Activated CD4-positive, alpha-beta memory T cell treated with anti-CD3 and anti-CD28 coated beads for 36 hours (primary cell): ENCODE results near the gene EPG5. TPM values are rescaled to one million over a fixed set of nuclear protein-coding genes. Genes with fewer than 3 reads are reported as not detected.
A peak's percentile ranks its signal among the peaks of the same experiment; 100 is the strongest.

Experiments used
- CTCF ChIA-PET: fragments of 350-600 bp; sonication (Branson Sonifier 250); formaldehyde crosslinking; loops from one replicate; lab custom pipeline; 2021; ENCODE audit warnings: antibody characterized with exemption, inconsistent platforms; lab: Charles Lee
- POLR2A ChIA-PET: fragments of 350-600 bp; sonication (Branson Sonifier 250); formaldehyde crosslinking; loops from one replicate; lab custom pipeline; 2021; ENCODE audit warnings: antibody characterized with exemption; lab: Charles Lee
- DNase-seq: peaks from one replicate; pipeline ENCODE4 v3.0.0-alpha.2; 2020
- H3K27ac Mint-ChIP-seq: one replicate; pipeline ENCODE4 v1.8.0; 2021; ENCODE audit warnings: mixed read lengths
- H3K27me3 Mint-ChIP-seq: one replicate; pipeline ENCODE4 v1.8.0; 2021; ENCODE audit warnings: mixed read lengths
- H3K36me3 Mint-ChIP-seq: one replicate; pipeline ENCODE4 v1.8.0; 2021; ENCODE audit warnings: mixed read lengths
- H3K4me1 Mint-ChIP-seq: one replicate; pipeline ENCODE4 v1.8.0; 2021; ENCODE audit warnings: low read depth, mixed read lengths
- H3K4me3 Mint-ChIP-seq: one replicate; pipeline ENCODE4 v1.8.0; 2021; ENCODE audit warnings: mild to moderate bottlenecking, mixed read lengths
- H3K9me3 Mint-ChIP-seq: one replicate; pipeline ENCODE4 v1.8.0; 2021; ENCODE audit warnings: mixed read lengths
- intact Hi-C: fragments of 100-400 bp; cut with micrococcal nuclease; formaldehyde crosslinking; loops from one replicate; pipeline ENCODE4 v1.15.1; 2023
- total RNA-seq, 2 experiments: library from RNA; stranded (reverse); gene quantifications; one replicate each; pipeline ENCODE4 v1.2.3, GENCODE V29; 2021

The EPG5 gene
- total RNA-seq, 2 experiments from 2014 or later: 18.8 to 21.4 TPM

DNA sequence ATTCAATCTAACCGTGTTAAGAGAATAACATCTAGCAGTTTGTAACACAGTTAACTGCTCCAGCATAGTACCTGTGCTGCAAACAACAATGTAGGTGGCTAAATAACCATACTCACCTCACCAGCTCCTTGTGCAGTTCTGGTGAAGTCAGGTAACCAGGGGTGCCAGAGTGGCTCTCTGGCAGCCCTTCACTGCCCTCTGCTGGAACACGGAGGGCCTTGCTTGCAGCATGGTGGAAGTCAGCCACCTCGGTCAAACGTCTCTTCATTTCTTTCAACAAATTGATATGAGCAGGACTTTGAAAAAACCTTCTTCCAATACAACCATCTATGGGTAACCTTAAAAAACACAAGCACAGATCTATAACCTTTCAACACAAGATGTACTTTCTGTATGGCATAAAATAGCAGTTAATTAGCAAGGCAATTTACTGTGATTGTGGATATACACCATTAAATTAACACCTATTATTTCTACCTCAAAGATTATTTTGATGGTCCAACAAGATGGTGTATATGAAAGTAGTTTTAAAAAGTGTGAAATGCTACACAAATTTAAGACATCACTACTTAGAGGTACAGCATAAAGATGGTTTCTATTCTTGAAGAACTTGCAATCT lies 56.6 kb downstream of the EPG5 start:
- DNase-seq: peak; percentile 72
- H3K9me3 Mint-ChIP-seq: no peaks in the 10 kb centered on the region
- ChIA-PET POLR2A (no interaction called here), CTCF (interaction anchor here (0.6 to 4.9 kb wide), 21 partner anchors 9 to 339 kb away, joined by 3 to 34 read pairs (median 5); partner anchors contain the start of gene PSTPIP2)
- H3K4me1 Mint-ChIP-seq: no peaks in the 10 kb centered on the region
- H3K36me3 Mint-ChIP-seq: peaks cover 44% of the 10 kb centered on the region
- H3K27ac Mint-ChIP-seq: no peak overlapping the region
- intact Hi-C loops: loop anchor here (1.0 kb wide), 4 partner anchors 64 to 245 kb away; no protein-coding TSS in a partner anchor
- H3K27me3 Mint-ChIP-seq: no peaks in the 10 kb centered on the region
- H3K4me3 Mint-ChIP-seq: no peak overlapping the region

DNA sequence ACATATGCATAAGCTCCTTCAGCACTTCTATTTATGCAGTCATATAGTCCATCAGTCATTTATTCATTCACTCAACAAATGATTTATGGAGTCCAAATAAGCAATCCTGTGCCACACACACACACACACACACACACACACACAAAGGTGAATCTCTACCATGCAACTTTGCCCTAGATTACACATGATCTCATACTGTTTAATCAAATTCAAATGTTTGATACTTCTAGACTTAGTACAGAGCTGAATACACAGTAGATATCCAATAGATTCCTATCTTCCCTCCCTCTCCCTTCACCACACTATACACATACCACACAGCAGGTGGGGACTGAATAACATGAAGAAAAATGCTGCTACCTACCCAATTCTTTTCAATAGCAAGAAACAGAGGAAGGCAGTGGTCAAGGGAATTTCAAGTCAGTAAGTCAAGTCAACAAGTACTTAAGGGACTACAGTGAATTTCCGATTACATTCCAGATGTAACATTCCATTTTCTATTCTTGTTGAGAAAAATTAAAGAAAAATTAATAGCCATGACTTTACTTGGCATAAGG lies 65.4 kb downstream of the EPG5 start:
- Mint-ChIP-seq H3K36me3 (peaks cover 27% of the 10 kb centered on the region), H3K4me3 (no peak overlapping the region), H3K4me1 (no peaks in the 10 kb centered on the region), H3K27me3 (no peaks in the 10 kb centered on the region), H3K27ac (no peak overlapping the region), H3K9me3 (no peaks in the 10 kb centered on the region)
- DNase-seq: no peak
- ChIA-PET CTCF (interaction anchor here (1.2 to 1.5 kb wide), 2 partner anchors 8 to 21 kb away, joined by 3 to 5 read pairs; no protein-coding TSS in a partner anchor), POLR2A (no interaction called here)
- intact Hi-C loops: no loop called here

DNA sequence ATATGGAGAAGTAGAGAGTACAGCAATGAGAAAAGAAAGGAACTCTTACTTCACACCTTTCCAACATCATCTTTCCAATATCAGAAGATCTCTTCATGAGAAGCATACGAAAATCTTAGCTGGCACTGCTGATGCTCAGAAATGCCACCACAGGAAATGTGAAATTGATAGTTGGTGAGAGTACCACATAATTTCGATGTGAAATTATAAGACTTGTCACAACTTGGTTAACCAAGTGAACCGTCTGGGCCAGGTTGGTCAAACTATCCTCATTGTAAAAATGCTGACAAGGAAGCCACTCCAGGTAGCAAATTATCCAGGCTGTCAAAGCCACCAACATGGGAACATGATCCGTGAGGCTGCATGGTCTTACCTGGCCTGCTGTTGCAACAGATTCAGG lies 66.5 kb downstream of the EPG5 start:
- H3K27me3 Mint-ChIP-seq: no peaks in the 10 kb centered on the region
- no peaks in the 10 kb centered on the region for H3K4me1 Mint-ChIP-seq
- H3K9me3 Mint-ChIP-seq: no peaks in the 10 kb centered on the region
- CTCF ChIA-PET: interaction anchor here (1.2 to 1.5 kb wide), 2 partner anchors 9 to 23 kb away, joined by 3 to 5 read pairs; no protein-coding TSS in a partner anchor
- H3K4me3 Mint-ChIP-seq: no peak overlapping the region
- no peak overlapping the region for H3K27ac Mint-ChIP-seq
- peaks cover 24% of the 10 kb centered on the region for H3K36me3 Mint-ChIP-seq
- intact Hi-C loops: no loop called here
- no peak for DNase-seq
- POLR2A ChIA-PET: no interaction called here

DNA sequence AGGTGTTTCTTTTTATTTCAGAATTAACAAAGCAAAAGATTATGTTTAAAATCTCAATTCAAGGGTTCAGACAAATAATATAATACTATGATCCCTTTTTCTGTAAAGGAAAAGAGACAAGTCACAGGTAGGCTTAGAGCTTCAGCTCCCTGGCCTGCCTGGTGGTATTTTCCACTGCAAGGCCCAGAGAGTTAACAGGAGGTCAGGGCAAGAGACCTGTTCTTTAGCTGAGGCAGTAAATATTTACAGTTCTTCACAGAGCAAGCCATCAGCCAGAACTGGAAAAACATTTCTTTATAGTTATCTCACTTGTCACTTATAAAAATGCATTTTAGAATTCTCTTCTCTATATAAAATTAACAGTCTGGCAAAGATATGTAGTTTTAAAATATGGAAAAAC lies 70.1 kb downstream of the EPG5 start:
- no peaks in the 10 kb centered on the region for H3K4me1 Mint-ChIP-seq
- H3K4me3 Mint-ChIP-seq: no peak overlapping the region
- H3K27me3 Mint-ChIP-seq: no peaks in the 10 kb centered on the region
- ChIA-PET POLR2A (no interaction called here), CTCF (interaction anchor here (1.1 to 2.4 kb wide), 3 partner anchors 17 to 231 kb away, joined by 3 to 9 read pairs (median 4); no protein-coding TSS in a partner anchor)
- H3K9me3 Mint-ChIP-seq: no peaks in the 10 kb centered on the region
- intact Hi-C loops: no loop called here
- DNase-seq: no peak
- H3K36me3 Mint-ChIP-seq: peaks cover 22% of the 10 kb centered on the region
- H3K27ac Mint-ChIP-seq: no peak overlapping the region

DNA sequence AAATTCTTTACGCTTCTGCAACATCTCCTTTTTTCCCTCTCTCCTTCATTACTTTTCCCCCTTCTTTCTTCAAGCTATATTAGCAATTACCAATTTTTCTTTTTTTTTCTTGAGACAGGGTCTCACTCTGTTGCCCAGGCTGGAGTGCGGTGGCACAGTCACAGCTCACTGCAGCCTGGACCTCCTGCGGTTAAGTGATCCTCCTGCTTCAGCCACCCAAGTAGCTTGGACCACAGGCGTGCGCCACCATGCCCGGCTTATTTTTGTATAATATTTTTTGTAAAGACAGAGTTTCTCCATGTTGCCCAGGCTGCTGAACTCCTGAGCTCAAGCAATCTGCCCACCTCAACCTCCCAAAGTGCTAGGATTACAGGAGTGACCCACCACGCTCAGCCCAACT lies 70.7 kb downstream of the EPG5 start:
- Mint-ChIP-seq H3K36me3 (peaks cover 22% of the 10 kb centered on the region), H3K27me3 (no peaks in the 10 kb centered on the region), H3K4me3 (no peak overlapping the region), H3K4me1 (no peaks in the 10 kb centered on the region), H3K9me3 (no peaks in the 10 kb centered on the region), H3K27ac (no peak overlapping the region)
- CTCF ChIA-PET: interaction anchor here (1.0 to 2.4 kb wide), 3 partner anchors 17 to 78 kb away, joined by 3 to 9 read pairs (median 4); no protein-coding TSS in a partner anchor
- no peak for DNase-seq
- POLR2A ChIA-PET: no interaction called here
- intact Hi-C loops: no loop called here

DNA sequence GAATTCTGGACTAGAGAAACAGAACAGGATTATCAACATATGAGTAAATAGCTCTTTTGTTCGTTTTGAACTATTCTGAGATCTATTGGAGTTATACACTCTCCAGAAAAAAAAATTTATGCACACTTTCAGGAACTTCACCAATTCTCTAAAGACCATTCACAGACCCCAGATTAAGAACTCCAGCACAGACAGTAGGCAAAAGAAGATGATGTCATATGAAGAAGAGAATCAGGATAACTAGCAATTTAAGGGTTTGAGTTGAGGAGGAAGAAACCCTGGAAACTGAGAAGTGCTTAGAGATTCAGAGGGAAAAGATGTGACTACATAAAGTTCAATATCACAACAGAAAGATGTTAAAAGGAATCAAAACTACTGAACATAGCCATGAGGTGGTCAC lies 71.8 kb downstream of the EPG5 start:
- Mint-ChIP-seq H3K4me3 (no peak overlapping the region), H3K4me1 (no peaks in the 10 kb centered on the region), H3K9me3 (no peaks in the 10 kb centered on the region), H3K27ac (no peak overlapping the region), H3K27me3 (no peaks in the 10 kb centered on the region), H3K36me3 (peaks cover 13% of the 10 kb centered on the region)
- intact Hi-C loops: no loop called here
- DNase-seq: no peak
- ChIA-PET POLR2A (no interaction called here), CTCF (interaction anchor here (2.4 kb wide), 1 partner anchor 15 kb away, joined by 9 read pairs; no protein-coding TSS in a partner anchor)

DNA sequence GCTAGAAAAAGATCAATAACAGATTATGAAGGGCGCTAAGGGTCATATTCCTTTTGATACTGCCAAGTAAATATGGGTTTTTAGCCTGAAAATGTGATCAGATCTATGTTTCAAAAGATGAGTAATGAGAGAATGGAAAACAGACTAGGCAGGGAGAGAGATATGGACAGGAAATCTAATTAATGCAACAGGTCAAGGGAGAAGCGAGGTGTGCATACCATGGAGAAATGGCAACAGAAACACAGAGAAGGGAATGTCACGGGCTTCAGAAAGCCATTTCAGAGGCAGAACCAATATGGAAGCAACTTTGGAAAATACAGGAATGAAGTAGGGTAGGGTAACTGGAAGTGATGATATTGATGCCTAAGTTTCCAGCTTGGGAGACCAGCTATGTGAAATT lies 72.3 kb downstream of the EPG5 start:
- POLR2A ChIA-PET: no interaction called here
- Mint-ChIP-seq H3K27me3 (no peaks in the 10 kb centered on the region), H3K36me3 (peaks cover 16% of the 10 kb centered on the region), H3K27ac (no peak overlapping the region), H3K4me3 (no peak overlapping the region), H3K9me3 (no peaks in the 10 kb centered on the region), H3K4me1 (no peaks in the 10 kb centered on the region)
- intact Hi-C loops: no loop called here
- CTCF ChIA-PET: interaction anchor here (2.4 kb wide), 1 partner anchor 15 kb away, joined by 9 read pairs; no protein-coding TSS in a partner anchor
- DNase-seq: no peak

DNA sequence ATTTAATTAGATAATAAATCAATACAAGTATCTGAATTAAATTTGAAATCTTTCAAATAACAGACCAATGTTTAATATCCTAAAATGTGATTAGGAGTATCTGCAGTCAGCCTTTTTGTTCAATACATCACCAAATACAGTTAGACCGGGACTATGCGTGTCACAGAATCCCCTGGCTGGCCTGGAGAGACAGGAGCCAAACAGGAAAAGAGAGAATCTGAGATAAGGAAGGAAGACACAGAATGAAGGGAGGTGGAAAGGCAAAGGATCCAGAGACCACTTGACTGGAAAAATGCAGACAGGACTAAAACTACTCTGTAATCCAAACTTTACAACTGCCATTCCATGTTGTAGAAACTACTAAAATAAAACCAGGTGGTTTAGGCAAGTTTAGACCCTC lies 75.3 kb downstream of the EPG5 start:
- Mint-ChIP-seq H3K36me3 (peaks cover 10% of the 10 kb centered on the region), H3K27ac (no peak overlapping the region), H3K4me3 (no peak overlapping the region), H3K9me3 (no peaks in the 10 kb centered on the region), H3K27me3 (no peaks in the 10 kb centered on the region), H3K4me1 (no peaks in the 10 kb centered on the region)
- POLR2A ChIA-PET: no interaction called here
- CTCF ChIA-PET: interaction anchor here (0.6 to 2.9 kb wide), 2 partner anchors 12 to 720 kb away, joined by 3 to 18 read pairs; no protein-coding TSS in a partner anchor
- no peak for DNase-seq
- intact Hi-C loops: no loop called here

DNA sequence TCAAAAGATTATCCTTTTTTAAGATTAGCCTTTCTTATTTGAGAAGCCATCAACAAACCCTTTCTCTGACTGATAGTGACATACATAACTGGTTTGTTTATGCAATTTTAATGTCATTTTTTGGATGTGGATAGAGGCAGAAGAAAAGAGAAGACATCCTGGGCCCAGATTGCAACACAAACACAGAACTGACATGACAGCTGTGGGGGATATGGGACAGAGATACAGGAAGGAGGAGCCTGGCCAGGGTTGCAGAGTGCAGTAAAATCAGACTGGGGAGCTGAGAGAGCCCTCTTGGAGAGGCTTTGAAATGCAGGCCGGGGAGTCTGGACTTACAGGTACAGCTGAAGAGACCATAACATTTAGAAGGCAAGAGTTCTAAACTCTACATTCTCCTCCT lies 76.5 kb downstream of the EPG5 start:
- DNase-seq: no peak
- H3K4me1 Mint-ChIP-seq: no peaks in the 10 kb centered on the region
- H3K4me3 Mint-ChIP-seq: no peak overlapping the region
- ChIA-PET CTCF (interaction anchor here (0.9 to 1.5 kb wide), 2 partner anchors 11 to 20 kb away, joined by 3 read pairs; no protein-coding TSS in a partner anchor), POLR2A (no interaction called here)
- peaks cover 10% of the 10 kb centered on the region for H3K36me3 Mint-ChIP-seq
- intact Hi-C loops: no loop called here
- no peaks in the 10 kb centered on the region for H3K9me3 Mint-ChIP-seq
- H3K27ac Mint-ChIP-seq: no peak overlapping the region
- no peaks in the 10 kb centered on the region for H3K27me3 Mint-ChIP-seq

DNA sequence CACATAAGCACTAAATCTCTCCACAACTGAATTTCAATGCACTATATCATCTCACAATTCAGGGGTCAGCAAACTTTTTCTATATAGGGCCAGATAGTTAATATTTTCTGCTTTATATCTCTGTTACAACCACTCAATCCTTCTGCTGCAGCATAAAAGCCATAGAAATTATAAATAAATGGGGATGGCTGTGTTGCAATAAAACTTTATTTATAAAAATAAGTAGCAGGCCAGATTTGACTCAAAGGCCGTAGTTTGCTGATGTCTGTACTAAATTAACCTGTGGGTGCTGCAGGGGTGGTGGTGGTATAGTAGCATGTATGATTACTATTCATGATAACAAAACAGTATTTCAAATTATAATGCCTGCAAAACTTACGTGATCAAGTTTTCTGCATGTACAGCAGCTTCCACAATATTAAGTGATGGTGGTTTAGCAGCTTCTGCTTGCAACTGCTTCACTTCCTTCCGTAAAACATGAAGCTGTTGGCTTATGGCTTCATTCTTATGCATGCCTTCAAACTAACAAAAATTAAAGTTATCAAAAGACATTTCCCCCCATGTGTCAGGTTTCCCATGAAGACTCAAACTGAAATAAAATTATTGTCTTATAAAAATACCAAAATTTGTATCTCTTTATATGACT lies 77.6 kb downstream of the EPG5 start:
- no peak overlapping the region for H3K4me3 Mint-ChIP-seq
- DNase-seq: no peak
- ChIA-PET POLR2A (no interaction called here), CTCF (no interaction called here)
- H3K27me3 Mint-ChIP-seq: no peaks in the 10 kb centered on the region
- intact Hi-C loops: no loop called here
- H3K4me1 Mint-ChIP-seq: no peaks in the 10 kb centered on the region
- H3K27ac Mint-ChIP-seq: no peak overlapping the region
- H3K9me3 Mint-ChIP-seq: no peaks in the 10 kb centered on the region
- H3K36me3 Mint-ChIP-seq: peaks cover 8% of the 10 kb centered on the region

DNA sequence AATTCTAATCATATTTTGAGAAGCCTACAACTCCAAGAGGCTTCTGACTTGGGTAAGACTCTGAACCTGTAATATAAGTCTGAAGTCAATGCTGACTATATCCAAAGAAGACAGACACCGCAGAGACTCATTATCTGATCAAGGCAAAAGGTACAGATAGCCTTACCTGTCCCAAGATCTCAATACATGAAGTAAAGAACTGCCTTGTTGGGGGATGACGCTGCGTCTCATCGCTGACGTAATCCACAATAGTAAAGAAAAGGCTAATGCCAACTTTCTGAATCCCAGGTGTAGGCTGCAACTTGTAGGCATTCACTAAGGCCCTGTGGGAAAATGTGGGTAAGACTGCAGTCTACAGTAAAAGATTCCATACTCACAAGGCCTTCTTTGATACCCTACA lies 79.5 kb downstream of the EPG5 start:
- ChIA-PET CTCF (no interaction called here), POLR2A (no interaction called here)
- no peaks in the 10 kb centered on the region for H3K4me1 Mint-ChIP-seq
- H3K9me3 Mint-ChIP-seq: no peaks in the 10 kb centered on the region
- H3K27me3 Mint-ChIP-seq: no peaks in the 10 kb centered on the region
- intact Hi-C loops: no loop called here
- no peak for DNase-seq
- no peak overlapping the region for H3K27ac Mint-ChIP-seq
- H3K36me3 Mint-ChIP-seq: peaks cover 15% of the 10 kb centered on the region
- no peak overlapping the region for H3K4me3 Mint-ChIP-seq

DNA sequence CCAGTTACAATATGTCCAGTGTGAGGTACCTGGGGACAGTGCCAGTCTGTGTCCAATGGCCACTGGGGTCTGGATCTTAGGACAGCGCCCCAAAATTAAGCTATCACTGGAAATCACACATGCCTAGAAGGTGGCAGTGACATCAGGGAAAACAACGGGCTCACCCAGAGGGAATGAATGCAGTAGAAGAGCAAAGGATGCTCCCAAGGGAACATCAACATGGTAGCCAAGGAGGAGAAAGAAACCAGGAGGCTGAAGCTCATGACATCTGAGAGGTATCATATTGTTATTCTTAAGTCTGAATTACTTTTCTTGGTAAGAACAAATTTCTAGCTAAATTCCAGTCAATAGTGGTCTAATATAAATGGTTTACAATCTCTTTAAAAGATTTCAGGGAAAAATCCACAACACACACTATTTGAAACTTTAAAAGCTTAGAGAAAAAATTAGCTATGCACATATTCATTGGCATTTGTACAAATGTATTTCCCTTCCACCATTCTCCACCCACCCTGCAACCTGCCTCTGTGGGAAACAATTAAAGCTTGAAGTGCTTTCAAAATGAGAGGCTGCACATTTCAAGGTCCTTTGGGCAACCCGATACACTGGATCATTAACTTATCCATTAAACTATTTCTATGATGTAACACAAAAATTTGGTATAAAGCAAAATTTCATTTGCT lies 86.1 kb downstream of the EPG5 start:
- peaks cover 7% of the 10 kb centered on the region for H3K4me1 Mint-ChIP-seq
- no peaks in the 10 kb centered on the region for H3K9me3 Mint-ChIP-seq
- ChIA-PET CTCF (interaction anchor here (0.9 to 8.4 kb wide), 24 partner anchors 11 to 260 kb away, joined by 3 to 199 read pairs (median 8); partner anchors contain the start of gene SLC14A1), POLR2A (no interaction called here)
- H3K4me3 Mint-ChIP-seq: no peak overlapping the region
- H3K27me3 Mint-ChIP-seq: no peaks in the 10 kb centered on the region
- H3K36me3 Mint-ChIP-seq: peaks cover 31% of the 10 kb centered on the region
- DNase-seq: no peak
- intact Hi-C loops: loop anchor here (1.0 kb wide), 3 partner anchors 158 to 216 kb away; no protein-coding TSS in a partner anchor
- H3K27ac Mint-ChIP-seq: no peak overlapping the region
